GM12878 (cell line): ENCODE data around the gene RCAN2.

Source experiments
- ATF2 ChIP-seq: IDR thresholded peaks from 2 replicates; pipeline ENCODE4 v1.6.1; 2012; ENCODE audit warnings: low read length, inconsistent platforms
- CEBPB ChIP-seq, 2 experiments: fragments of 150-350 bp in 1 of 2; IDR thresholded peaks; 2 replicates each; pipeline ENCODE4 v1.6.1; 2012 to 2014; ENCODE audit warnings: low read depth in 2 of 2, low read length in 2 of 2, borderline replicate concordance in 1 of 2, inconsistent platforms in 1 of 2
- CTCF ChIP-seq, 3 experiments: IDR thresholded peaks in 2 of 3; conservative IDR thresholded peaks in 1 of 3; 2 replicates each; pipeline ENCODE4 v1.5.1; 2011; ENCODE audit warnings: low read depth in 3 of 3, low read length in 3 of 3, mild to moderate bottlenecking in 3 of 3, control low read depth in 2 of 3, moderate library complexity in 2 of 3, inconsistent platforms in 1 of 3, mixed read lengths in 1 of 3; ENCODE audit not compliant: control insufficient read depth in 2 of 3, insufficient read depth in 1 of 3; ENCODE audit errors: extremely low read depth in 1 of 3
- NFIC ChIP-seq: IDR thresholded peaks from 2 replicates; pipeline ENCODE4 v1.6.1; 2012; ENCODE audit warnings: low read depth, mild to moderate bottlenecking, inconsistent platforms, low read length, moderate library complexity
- POLR2A ChIP-seq: IDR thresholded peaks from 2 replicates; pipeline ENCODE4 v1.6.1; 2011; ENCODE audit warnings: low read depth, mild to moderate bottlenecking, low read length
- POLR2AphosphoS2 ChIP-seq: IDR thresholded peaks from 2 replicates; pipeline ENCODE4 v1.6.1; 2011; ENCODE audit warnings: low read depth, mild to moderate bottlenecking, low read length, improper control_type of control experiment, moderate library complexity
- RCOR1 ChIP-seq: conservative IDR thresholded peaks from 2 replicates; pipeline ENCODE4 v1.6.1; 2012; ENCODE audit warnings: low read depth, low read length, improper control_type of control experiment
- ZBTB4 ChIP-seq: fragments of 450-650 bp; formaldehyde crosslinking; IDR thresholded peaks from 2 replicates; pipeline ENCODE4 v1.4.0; 2022; ENCODE audit warnings: mild to moderate bottlenecking, moderate library complexity
- ZZZ3 ChIP-seq: IDR thresholded peaks from 2 replicates; pipeline ENCODE4 v1.6.1; 2011; ENCODE audit warnings: low read depth; ENCODE audit not compliant: control insufficient read depth, insufficient read length

- no peak for TF ChIP-seq ZBTB4
- TF ChIP-seq NFIC, result no peak
- no peak for TF ChIP-seq POLR2AphosphoS2
- TF ChIP-seq POLR2A, result no peak
- no peak for TF ChIP-seq ZZZ3
- TF ChIP-seq RCOR1, result no peak
- no peak for TF ChIP-seq ATF2
- TF ChIP-seq CTCF (IDR thresholded peaks at IDR 0.05 in 2 of 3, conservative IDR thresholded peaks at IDR 0.05 in 1 of 3; ENCODE audit: control insufficient read depth in 2 of 3, extremely low read depth in 1 of 3, insufficient read depth in 1 of 3, low read depth in 3 of 3, low read length in 3 of 3), result no peak
- no peak for TF ChIP-seq CEBPB (IDR thresholded peaks at IDR 0.05; ENCODE audit: borderline replicate concordance in 1 of 2, low read depth in 2 of 2, low read length in 2 of 2)
Measured at GRCh38 chr6:46505693-46506512, 14.7 kb upstream of the RCAN2 start.
